HG03558 (cell line): ENCODE data around the gene ATN1.

ENCODE experiments used
- ATAC-seq: cut with Tn5 transposase; IDR thresholded peaks from one replicate; pipeline ENCODE4 v1.9.1; 2021; ENCODE audit warnings: moderate number of reproducible peaks; ENCODE audit not compliant: unreplicated experiment; ENCODE audit errors: extremely low read depth

Gene ATN1

DNA sequence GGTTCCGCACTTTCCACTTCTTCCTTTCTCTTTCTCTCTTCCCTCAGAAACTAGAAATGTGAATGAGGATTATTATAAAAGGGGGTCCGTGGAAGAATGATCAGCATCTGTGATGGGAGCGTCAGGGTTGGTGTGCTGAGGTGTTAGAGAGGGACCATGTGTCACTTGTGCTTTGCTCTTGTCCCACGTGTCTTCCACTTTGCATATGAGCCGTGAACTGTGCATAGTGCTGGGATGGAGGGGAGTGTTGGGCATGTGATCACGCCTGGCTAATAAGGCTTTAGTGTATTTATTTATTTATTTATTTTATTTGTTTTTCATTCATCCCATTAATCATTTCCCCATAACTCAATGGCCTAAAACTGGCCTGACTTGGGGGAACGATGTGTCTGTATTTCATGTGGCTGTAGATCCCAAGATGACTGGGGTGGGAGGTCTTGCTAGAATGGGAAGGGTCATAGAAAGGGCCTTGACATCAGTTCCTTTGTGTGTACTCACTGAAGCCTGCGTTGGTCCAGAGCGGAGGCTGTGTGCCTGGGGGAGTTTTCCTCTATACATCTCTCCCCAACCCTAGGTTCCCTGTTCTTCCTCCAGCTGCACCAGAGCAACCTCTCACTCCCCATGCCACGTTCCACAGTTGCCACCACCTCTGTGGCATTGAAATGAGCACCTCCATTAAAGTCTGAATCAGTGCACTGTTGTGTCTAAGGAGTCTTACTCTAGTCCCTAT, 4.6 kb upstream of the ATN1 start:
- no peak for ATAC-seq

DNA sequence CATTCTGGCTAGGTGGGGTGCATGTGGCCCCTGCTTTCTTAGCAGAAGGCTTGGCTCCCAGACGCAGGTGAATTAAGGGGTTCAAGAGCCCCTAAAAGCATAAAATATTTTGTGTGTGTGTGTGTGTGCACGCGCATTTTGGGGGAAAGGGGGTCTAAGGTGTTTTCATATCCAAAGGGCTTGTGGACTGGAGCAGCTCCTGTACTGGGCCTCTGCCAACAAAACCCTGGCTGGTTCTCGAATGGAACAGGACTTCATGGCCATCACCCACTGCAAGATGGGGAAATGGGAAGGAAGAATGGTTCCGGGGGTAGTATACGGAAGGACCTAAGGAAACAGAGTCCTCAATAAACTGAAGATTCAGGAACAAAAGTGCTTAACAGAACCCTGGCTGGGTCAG, 3.9 kb upstream of the ATN1 start:
- ATAC-seq: no peak

- ATAC-seq: no peak
These were observed 2.6 kb upstream of the ATN1 start for GRCh38 chr12:6925239-6925539.

DNA sequence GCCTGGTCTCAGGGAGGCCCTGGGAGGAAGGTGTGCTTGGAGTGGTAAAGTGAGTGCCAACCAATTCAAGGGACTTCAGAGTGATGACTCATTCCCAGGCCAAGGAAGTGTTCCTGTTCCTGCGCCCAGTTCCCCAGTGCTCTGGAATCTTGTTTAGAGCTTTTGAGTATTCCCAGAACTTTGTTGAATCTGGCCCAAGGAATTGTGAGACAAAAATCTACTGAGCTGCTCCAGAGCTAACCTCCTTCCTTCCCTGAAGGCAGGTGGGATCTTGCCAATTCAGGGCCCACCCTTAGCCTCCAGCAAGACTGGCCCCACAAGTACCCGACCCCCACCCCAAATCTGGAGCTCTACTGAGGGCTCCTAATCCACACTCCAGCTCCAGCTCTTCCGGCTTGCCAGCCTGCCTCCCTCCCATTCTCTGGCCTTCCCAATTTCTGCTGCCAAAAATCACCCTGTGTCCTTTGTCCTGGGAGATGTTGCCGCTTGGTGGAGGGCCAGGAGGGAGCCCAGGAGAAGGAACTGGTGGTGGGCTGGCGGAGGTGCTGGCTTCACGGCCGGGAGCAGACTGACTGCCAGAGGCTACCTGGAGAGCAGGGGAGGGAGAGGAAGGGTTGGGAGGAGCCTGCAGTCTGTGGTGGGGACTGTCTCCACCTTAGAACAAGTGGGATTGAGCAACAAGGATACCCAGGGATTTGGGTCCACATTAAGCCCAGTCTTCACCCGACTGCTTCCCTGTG, 2.0 kb upstream of the ATN1 start:
- no peak for ATAC-seq

DNA sequence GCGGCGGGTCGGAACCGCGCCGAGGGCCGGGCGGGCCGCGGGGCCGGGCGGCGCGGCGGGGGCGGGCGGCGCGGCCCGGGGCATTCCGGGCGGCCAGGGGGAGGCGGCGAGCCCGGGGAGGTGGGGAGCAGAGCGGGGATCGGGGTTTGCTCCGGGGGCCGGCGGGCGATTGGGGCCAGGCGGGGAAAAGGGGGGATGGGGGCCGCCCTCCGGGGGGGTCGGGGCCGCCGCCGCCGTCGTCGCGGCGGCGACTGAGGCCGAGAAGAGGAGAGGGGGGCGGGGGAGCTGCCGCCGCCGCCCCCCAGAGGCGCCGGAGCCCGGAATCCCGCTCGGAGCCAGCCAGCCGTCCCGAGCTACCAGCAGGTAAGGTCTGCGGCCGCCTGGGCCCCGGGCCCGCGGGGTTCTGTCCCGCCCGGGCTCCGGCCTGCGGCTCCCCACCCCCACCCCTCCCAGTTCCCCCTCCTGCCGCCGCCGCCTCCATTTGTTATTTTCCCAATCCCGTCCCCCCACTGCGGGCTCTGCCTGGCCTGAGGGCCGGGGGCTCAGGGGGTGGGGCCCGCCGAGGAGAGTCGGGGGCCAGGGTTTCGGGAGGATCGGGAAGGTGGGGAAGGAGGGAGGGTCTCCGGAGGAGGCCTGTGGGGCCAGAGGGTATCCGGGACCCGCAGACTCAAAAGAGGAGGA, 403 bp downstream of the ATN1 start:
- no peak for ATAC-seq

- no peak for ATAC-seq
These were observed 1.1 kb downstream of the ATN1 start for GRCh38 chr12:6928703-6929407.

GRCh38 chr12:6929466-6930452, 2.0 kb downstream of the ATN1 start:
- ATAC-seq: no peak

- no peak for ATAC-seq
These were observed 5.0 kb downstream of the ATN1 start for GRCh38 chr12:6932766-6933165.

DNA sequence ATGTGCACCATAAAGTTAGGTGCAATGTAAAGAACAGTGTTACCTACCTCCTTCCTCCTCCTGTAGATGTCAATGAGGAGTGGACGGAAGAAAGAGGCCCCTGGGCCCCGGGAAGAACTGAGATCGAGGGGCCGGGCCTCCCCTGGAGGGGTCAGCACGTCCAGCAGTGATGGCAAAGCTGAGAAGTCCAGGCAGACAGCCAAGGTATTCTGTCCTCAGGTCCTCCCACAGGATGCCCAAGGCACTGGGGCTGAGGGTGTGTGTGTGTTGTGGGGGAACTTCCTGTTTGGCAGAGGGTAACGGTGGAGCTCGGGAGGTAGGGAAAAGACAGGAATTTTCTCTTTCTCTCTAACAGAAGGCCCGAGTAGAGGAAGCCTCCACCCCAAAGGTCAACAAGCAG, 6.4 kb downstream of the ATN1 start:
- no peak for ATAC-seq

DNA sequence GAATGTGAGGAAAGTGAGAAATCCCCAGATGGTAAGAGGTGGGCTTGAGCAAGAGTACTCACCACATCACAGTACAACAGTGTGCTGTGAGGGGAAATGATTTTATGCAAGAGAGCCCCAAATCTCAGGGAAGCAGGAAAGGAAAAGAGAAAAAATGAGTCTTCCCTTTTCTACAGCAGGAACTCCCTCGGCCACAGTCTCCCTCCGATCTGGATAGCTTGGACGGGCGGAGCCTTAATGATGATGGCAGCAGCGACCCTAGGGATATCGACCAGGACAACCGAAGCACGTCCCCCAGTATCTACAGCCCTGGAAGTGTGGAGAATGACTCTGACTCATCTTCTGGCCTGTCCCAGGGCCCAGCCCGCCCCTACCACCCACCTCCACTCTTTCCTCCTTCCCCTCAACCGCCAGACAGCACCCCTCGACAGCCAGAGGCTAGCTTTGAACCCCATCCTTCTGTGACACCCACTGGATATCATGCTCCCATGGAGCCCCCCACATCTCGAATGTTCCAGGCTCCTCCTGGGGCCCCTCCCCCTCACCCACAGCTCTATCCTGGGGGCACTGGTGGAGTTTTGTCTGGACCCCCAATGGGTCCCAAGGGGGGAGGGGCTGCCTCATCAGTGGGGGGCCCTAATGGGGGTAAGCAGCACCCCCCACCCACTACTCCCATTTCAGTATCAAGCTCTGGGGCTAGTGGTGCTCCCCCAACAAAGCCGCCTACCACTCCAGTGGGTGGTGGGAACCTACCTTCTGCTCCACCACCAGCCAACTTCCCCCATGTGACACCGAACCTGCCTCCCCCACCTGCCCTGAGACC, 7.8 kb downstream of the ATN1 start:
- ATAC-seq: no peak

- ATAC-seq: no peak
These were observed 8.5 kb downstream of the ATN1 start for GRCh38 chr12:6936194-6936635.

GRCh38 chr12:6936636-6937480, 9.1 kb downstream of the ATN1 start:
- no peak for ATAC-seq

GRCh38 chr12:6937481-6938352, 10.0 kb downstream of the ATN1 start:
- ATAC-seq: peak; percentile 60

- no peak for ATAC-seq
These were observed 10.8 kb downstream of the ATN1 start for GRCh38 chr12:6938353-6939190.

DNA sequence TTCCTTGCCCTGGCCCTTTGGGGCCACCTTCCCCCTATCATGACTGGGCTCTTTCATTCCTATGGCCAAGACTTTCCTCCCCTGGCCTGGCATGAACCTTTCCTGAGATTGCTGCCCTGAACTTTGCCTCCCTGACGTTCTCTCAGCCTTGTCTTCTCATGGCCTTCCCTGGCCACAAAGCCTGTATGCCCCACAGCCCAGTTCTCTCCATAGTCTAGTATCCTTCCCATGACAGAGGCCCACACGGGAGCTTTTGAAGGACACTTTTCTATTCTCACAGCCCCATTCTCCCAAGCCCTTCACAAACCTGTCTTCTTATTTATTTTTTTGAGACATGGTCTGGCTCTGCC, 11.4 kb downstream of the ATN1 start:
- no peak for ATAC-seq

DNA sequence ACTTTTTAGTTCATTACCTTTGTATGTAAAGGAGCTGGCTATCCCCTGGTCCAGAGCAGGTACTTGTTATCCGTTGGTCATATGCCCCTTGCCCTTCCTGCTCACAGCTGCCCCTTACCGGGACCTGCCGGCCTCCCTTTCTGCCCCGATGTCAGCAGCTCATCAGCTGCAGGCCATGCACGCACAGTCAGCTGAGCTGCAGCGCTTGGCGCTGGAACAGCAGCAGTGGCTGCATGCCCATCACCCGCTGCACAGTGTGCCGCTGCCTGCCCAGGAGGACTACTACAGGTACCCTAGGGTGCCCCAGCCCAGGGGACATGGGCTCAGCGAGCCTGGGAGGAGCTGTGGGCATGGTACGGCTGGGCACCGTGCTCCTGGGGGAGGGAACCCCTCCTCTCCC, 13.5 kb downstream of the ATN1 start:
- no peak for ATAC-seq
